DND-41 (cell line): ENCODE data around the gene STARD4.

Experiments
- ATAC-seq: fragments of 200-7000 bp; cut with Tn5 transposase; 3 replicates; pipeline ENCODE4 v1.9.1; 2021; ENCODE audit warnings: low read depth; ENCODE audit not compliant: insufficient read depth
- DNase-seq: peaks from one replicate; pipeline ENCODE4 v3.0.0-alpha.2; 2020
- H2AFZ ChIP-seq: 2 replicates; pipeline ENCODE4 v1.6.0; 2012; ENCODE audit warnings: low read depth, low read length
- H3K27ac ChIP-seq: 2 replicates; pipeline ENCODE4 v1.5.1; 2012; ENCODE audit warnings: low read length, inconsistent platforms
- H3K27me3 ChIP-seq: fragments of 200-600 bp; sonication (generic); 2 replicates; pipeline ENCODE4 v1.6.0; 2012; ENCODE audit warnings: low read length, mild to moderate bottlenecking, inconsistent platforms; ENCODE audit not compliant: insufficient read depth, poor library complexity
- H3K36me3 ChIP-seq: 2 replicates; pipeline ENCODE4 v1.5.1; 2012; ENCODE audit warnings: low read length, inconsistent platforms; ENCODE audit not compliant: insufficient read depth
- H3K4me1 ChIP-seq: 2 replicates; pipeline ENCODE4 v1.5.1; 2012; ENCODE audit warnings: mild to moderate bottlenecking, low read length; ENCODE audit not compliant: insufficient read depth
- H3K4me2 ChIP-seq: 2 replicates; pipeline ENCODE4 v1.6.0; 2012; ENCODE audit warnings: mild to moderate bottlenecking, moderate library complexity, low read length, inconsistent platforms; ENCODE audit not compliant: insufficient read depth
- H3K4me3 ChIP-seq, 2 experiments: fragments of 200-600 bp in 1 of 2; shearing (Covaris generic) in 1 of 2; 2 replicates each; pipeline ENCODE4 v1.5.1; 2012 to 2016; ENCODE audit warnings: inconsistent platforms in 2 of 2, low read length in 2 of 2, mild to moderate bottlenecking in 2 of 2, low read depth in 1 of 2, moderate library complexity in 1 of 2
- H3K79me2 ChIP-seq: 2 replicates; pipeline ENCODE4 v1.6.0; 2012; ENCODE audit warnings: low read length, inconsistent platforms; ENCODE audit not compliant: insufficient read depth
- H3K9ac ChIP-seq: 2 replicates; pipeline ENCODE4 v1.6.0; 2012; ENCODE audit warnings: low read depth, mild to moderate bottlenecking, inconsistent platforms, low read length, moderate library complexity
- H3K9me3 ChIP-seq: 2 replicates; pipeline ENCODE4 v1.5.1; 2012; ENCODE audit warnings: low read length, moderate library complexity, mild to moderate bottlenecking, inconsistent platforms; ENCODE audit not compliant: insufficient read depth, severe bottlenecking
- H4K20me1 ChIP-seq: 2 replicates; pipeline ENCODE4 v1.6.0; 2012; ENCODE audit warnings: low read length; ENCODE audit not compliant: insufficient read depth
- CTCF ChIP-seq: IDR thresholded peaks from 2 replicates; pipeline ENCODE4 v1.5.1; 2012; ENCODE audit warnings: borderline replicate concordance, low read length, moderate library complexity, mild to moderate bottlenecking; ENCODE audit not compliant: poor library complexity, severe bottlenecking; ENCODE audit errors: extremely low read depth
- EZH2 ChIP-seq: IDR thresholded peaks from 3 replicates; pipeline ENCODE4 v1.6.1; 2012; ENCODE audit warnings: borderline replicate concordance, low read depth, mild to moderate bottlenecking, moderate library complexity, low read length, inconsistent platforms; ENCODE audit not compliant: severe bottlenecking

STARD4 gene

GRCh38 chr5:111548348-111548950, 36.1 kb upstream of the STARD4 start:
- ATAC-seq (no peak), DNase-seq (no peak)
- no peak overlapping the region for H3K4me2 ChIP-seq
- peaks cover 22% of the 10 kb centered on the region for H3K4me1 ChIP-seq
- H3K27ac ChIP-seq: no peak overlapping the region
- no peaks in the 10 kb centered on the region for H3K9me3 ChIP-seq
- 0 out of 2 replicates have a peak overlapping the region, but pooled peaks have one; percentile 6 for H2AFZ ChIP-seq
- no peaks in the 10 kb centered on the region for H3K27me3 ChIP-seq
- H3K36me3 ChIP-seq: no peaks in the 10 kb centered on the region
- H3K4me3 ChIP-seq: no peak overlapping the region
- TF ChIP-seq EZH2 (no peak), CTCF (no peak)
- no peak overlapping the region for H3K9ac ChIP-seq
- no peaks in the 10 kb centered on the region for H4K20me1 ChIP-seq
- H3K79me2 ChIP-seq: no peaks in the 10 kb centered on the region

GRCh38 chr5:111545031-111545430, 32.7 kb upstream of the STARD4 start:
- Histone ChIP-seq H3K4me3 (no peak overlapping the region), H3K4me1 (peaks cover under 1% of the 10 kb centered on the region), H3K27me3 (no peaks in the 10 kb centered on the region), H3K4me2 (no peak overlapping the region), H3K9ac (no peak overlapping the region), H4K20me1 (no peaks in the 10 kb centered on the region), H3K27ac (no peak overlapping the region), H3K9me3 (no peaks in the 10 kb centered on the region), H3K79me2 (no peaks in the 10 kb centered on the region), H2AFZ (no peak overlapping the region), H3K36me3 (no peaks in the 10 kb centered on the region)
- no peak for ATAC-seq
- no peak for TF ChIP-seq EZH2
- TF ChIP-seq CTCF: no peak
- DNase-seq: no peak

- Histone ChIP-seq H3K36me3 (no peaks in the 10 kb centered on the region), H3K9me3 (no peaks in the 10 kb centered on the region), H4K20me1 (no peaks in the 10 kb centered on the region), H2AFZ (no peak overlapping the region), H3K4me3 (no peak overlapping the region), H3K79me2 (no peaks in the 10 kb centered on the region), H3K9ac (no peak overlapping the region), H3K4me2 (no peak overlapping the region), H3K4me1 (no peaks in the 10 kb centered on the region), H3K27me3 (no peaks in the 10 kb centered on the region), H3K27ac (no peak overlapping the region)
- no peak for DNase-seq
- TF ChIP-seq CTCF (no peak), EZH2 (no peak)
- ATAC-seq: no peak
These were observed 25.0 kb upstream of the STARD4 start for GRCh38 chr5:111537141-111538024.
